HepG2 (cell line): ENCODE measurements around the gene NR2F6. TPM values are rescaled to one million over a fixed set of nuclear protein-coding genes. Genes with fewer than 3 reads are reported as not detected.

Source experiments
- AGO1 ChIP-seq: fragments of 200-400 bp; formaldehyde crosslinking; IDR thresholded peaks from 2 replicates; pipeline ENCODE4 v1.6.1; 2017; ENCODE audit warnings: mild to moderate bottlenecking, low read depth, low read length, moderate library complexity; ENCODE audit not compliant: poor library complexity, severe bottlenecking
- CHD2 ChIP-seq: IDR thresholded peaks from 2 replicates; pipeline ENCODE4 v1.6.1; 2011; ENCODE audit warnings: low read depth, low read length, improper control_type of control experiment
- GTF3A ChIP-seq: sonication (generic); formaldehyde crosslinking; conservative IDR thresholded peaks from 2 replicates; pipeline ENCODE4 v1.4.0; 2020; ENCODE audit warnings: mild to moderate bottlenecking, missing genetic modification reagents
- PAWR ChIP-seq: sonication (generic); formaldehyde crosslinking; IDR thresholded peaks from 2 replicates; pipeline ENCODE4 v1.4.0; 2020; ENCODE audit warnings: missing genetic modification reagents, mild to moderate bottlenecking, borderline replicate concordance
- SAFB2 ChIP-seq: sonication (generic); formaldehyde crosslinking; IDR thresholded peaks from 2 replicates; pipeline ENCODE4 v1.5.1; 2020; ENCODE audit warnings: missing genetic modification reagents, low read depth, mild to moderate bottlenecking, borderline replicate concordance
- SIN3B ChIP-seq: fragments of 150-350 bp; IDR thresholded peaks from 2 replicates; pipeline ENCODE4 v1.6.1; 2014; ENCODE audit warnings: low read length
- SNAPC2 ChIP-seq: sonication (generic); formaldehyde crosslinking; IDR thresholded peaks from 2 replicates; pipeline ENCODE4 v1.8.1; 2022; ENCODE audit warnings: mild to moderate bottlenecking, missing genetic modification reagents
- SNAPC4 ChIP-seq: sonication (generic); formaldehyde crosslinking; IDR thresholded peaks from 2 replicates; pipeline ENCODE4 v1.4.0; 2020; ENCODE audit warnings: mild to moderate bottlenecking, missing genetic modification reagents
- SNAPC5 ChIP-seq: sonication (generic); formaldehyde crosslinking; IDR thresholded peaks from 2 replicates; pipeline ENCODE4 v1.8.1; 2023; ENCODE audit warnings: mild to moderate bottlenecking, missing genetic modification reagents, borderline replicate concordance
- SUZ12 ChIP-seq: fragments of 150-350 bp; IDR thresholded peaks from 2 replicates; pipeline ENCODE4 v1.6.1; 2014; ENCODE audit warnings: low read depth, low read length
- THAP11 ChIP-seq: IDR thresholded peaks from 2 replicates; pipeline ENCODE4 v1.6.1; 2016; ENCODE audit warnings: missing biosample characterization, missing genetic modification reagents
- XRCC5 ChIP-seq: fragments of 200-400 bp; formaldehyde crosslinking; optimal IDR thresholded peaks from 2 replicates; pipeline ENCODE3; 2017; ENCODE audit warnings: mild to moderate bottlenecking, low read length
- ZBTB2 ChIP-seq: sonication (generic); formaldehyde crosslinking; IDR thresholded peaks from 2 replicates; pipeline ENCODE4 v1.8.0; 2022; ENCODE audit warnings: low read depth, missing genetic modification reagents
- ZBTB38 ChIP-seq: sonication (generic); formaldehyde crosslinking; IDR thresholded peaks from 2 replicates; pipeline ENCODE4 v1.5.1; 2020; ENCODE audit warnings: mild to moderate bottlenecking, missing genetic modification reagents
- ZFP36 ChIP-seq: fragments of 150-350 bp; IDR thresholded peaks from 2 replicates; pipeline ENCODE4 v1.6.1; 2018; ENCODE audit warnings: borderline replicate concordance, low read length, low read depth; ENCODE audit not compliant: partially characterized antibody
- ZNF44 ChIP-seq: sonication (generic); formaldehyde crosslinking; IDR thresholded peaks from 2 replicates; pipeline ENCODE4 v1.5.1; 2020; ENCODE audit warnings: mild to moderate bottlenecking, missing genetic modification reagents
- ZNF710 ChIP-seq: sonication (generic); formaldehyde crosslinking; IDR thresholded peaks from 2 replicates; pipeline ENCODE4 v1.5.0; 2020; ENCODE audit warnings: mild to moderate bottlenecking, missing genetic modification reagents, borderline replicate concordance
- ZNF75D ChIP-seq: sonication (generic); formaldehyde crosslinking; IDR thresholded peaks from 2 replicates; pipeline ENCODE4 v1.8.1; 2023; ENCODE audit warnings: missing genetic modification reagents, mild to moderate bottlenecking, borderline replicate concordance
- ZNF891 ChIP-seq: sonication (generic); formaldehyde crosslinking; IDR thresholded peaks from 2 replicates; pipeline ENCODE4 v1.5.0; 2020; ENCODE audit warnings: mild to moderate bottlenecking, missing genetic modification reagents
- polyA plus RNA-seq, 8 experiments: library from polyadenylated mRNA; depleted of rRNA in 3 of 8; stranded (reverse) in 7 of 8; unstranded in 1 of 8; fragments of >200 nt; fragmentation: Illumina TruSeq in 4 of 8; extraction: Trizol in 4 of 8; gene quantifications; 2 replicates each; pipeline versions ENCODE4 v1.2.1 to v1.2.3, GENCODE V29; 2011 to 2016; ENCODE audit warnings: low read depth in 4 of 8, missing spikeins in 1 of 8, mixed read lengths in 1 of 8; ENCODE audit not compliant: insufficient read depth in 1 of 8
- total RNA-seq, 5 experiments: library from RNA; depleted of rRNA; stranded (reverse); fragments of >200 nt; fragmentation: Illumina TruSeq; extraction: Trizol; gene quantifications; 2 replicates each; pipeline ENCODE4 v1.2.3, GENCODE V29; 2016; ENCODE audit warnings: low read depth in 1 of 5
- TF ChIP-seq, protein P1 (sequence below): sonication (generic); formaldehyde crosslinking; IDR thresholded peaks from 2 replicates; pipeline ENCODE4 v1.8.0; 2022; ENCODE audit warnings: mild to moderate bottlenecking, missing genetic modification reagents; ENCODE audit not compliant: insufficient replicate concordance

NR2F6 gene
- total and polyA plus RNA-seq, 2 of the 13 experiments (the other 11 are each of a cell fraction or from before 2014, with no cell fraction given): 30.9 to 72.4 TPM

DNA sequence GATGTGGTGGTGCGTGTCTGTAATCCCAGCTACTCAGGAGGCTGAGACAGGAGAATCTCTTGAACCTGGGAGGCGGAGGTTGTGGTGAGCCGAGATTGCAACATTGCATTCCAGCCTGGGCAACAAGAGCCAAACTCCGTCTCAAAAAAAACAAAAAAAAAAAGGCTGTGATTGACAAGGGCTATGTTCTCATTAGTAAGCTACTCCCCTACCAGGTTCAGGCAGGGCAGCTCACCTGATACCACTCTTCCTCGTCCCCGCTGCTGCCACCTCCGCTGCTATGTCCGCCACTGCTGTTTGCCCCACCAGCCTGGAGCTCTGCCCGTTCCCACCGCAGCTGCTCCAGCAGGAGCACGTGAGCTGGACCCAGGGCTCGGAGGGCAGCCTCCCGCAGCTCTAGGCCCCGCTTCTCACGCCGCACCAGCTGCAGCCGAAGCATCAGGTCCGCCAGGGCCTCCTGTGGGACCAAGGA is 9.5 kb upstream of the NR2F6 start (continued):
- TF ChIP-seq ZNF710 (CRISPR knock-in tag): no peak
- TF ChIP-seq SNAPC2 (CRISPR knock-in tag): no peak
- TF ChIP-seq ZNF44 (CRISPR knock-in tag): no peak
- no peak for TF ChIP-seq SAFB2 (CRISPR knock-in tag)
- no peak for TF ChIP-seq ZFP36
- peak; percentile 49 for TF ChIP-seq XRCC5
- TF ChIP-seq SNAPC5 (CRISPR knock-in tag): no peak
- TF ChIP-seq, protein P1, sequence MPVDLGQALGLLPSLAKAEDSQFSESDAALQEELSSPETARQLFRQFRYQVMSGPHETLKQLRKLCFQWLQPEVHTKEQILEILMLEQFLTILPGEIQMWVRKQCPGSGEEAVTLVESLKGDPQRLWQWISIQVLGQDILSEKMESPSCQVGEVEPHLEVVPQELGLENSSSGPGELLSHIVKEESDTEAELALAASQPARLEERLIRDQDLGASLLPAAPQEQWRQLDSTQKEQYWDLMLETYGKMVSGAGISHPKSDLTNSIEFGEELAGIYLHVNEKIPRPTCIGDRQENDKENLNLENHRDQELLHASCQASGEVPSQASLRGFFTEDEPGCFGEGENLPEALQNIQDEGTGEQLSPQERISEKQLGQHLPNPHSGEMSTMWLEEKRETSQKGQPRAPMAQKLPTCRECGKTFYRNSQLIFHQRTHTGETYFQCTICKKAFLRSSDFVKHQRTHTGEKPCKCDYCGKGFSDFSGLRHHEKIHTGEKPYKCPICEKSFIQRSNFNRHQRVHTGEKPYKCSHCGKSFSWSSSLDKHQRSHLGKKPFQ: peak; percentile 24
- TF ChIP-seq ZNF891 (CRISPR knock-in tag): peak; percentile 61; the same call in 1 of the 2 replicates
- no peak for TF ChIP-seq GTF3A
- TF ChIP-seq SIN3B: no peak
- no peak for TF ChIP-seq SNAPC4 (CRISPR knock-in tag)
- no peak for TF ChIP-seq CHD2
- TF ChIP-seq SUZ12: no peak
- TF ChIP-seq PAWR (CRISPR knock-in tag): no peak
- peak; percentile 56; the same call in 1 of the 2 replicates for TF ChIP-seq ZBTB38
- no peak for TF ChIP-seq ZNF75D (CRISPR knock-in tag)
- TF ChIP-seq THAP11 (CRISPR knock-in tag): peak; percentile 55
- TF ChIP-seq ZBTB2 (CRISPR knock-in tag): no peak
- no peak for TF ChIP-seq AGO1
